Stimulated activated memory B cell treated with anti-CD40 and anti-IgM and Interleukin-4, amounts not matched to agents 10 μg/mL and 1 μg/mL and 100 μg/mL, for 72 hours (primary cell): ENCODE data around the gene OR10K1.
"Not testable (repeated sequence)": the region's sequence is repeated elsewhere in the genome, so short reads cannot be mapped to it uniquely, and the experiment has no call there.

Experiments
- ATAC-seq: fragments of 150-1000 bp; cut with Tn5 transposase; 2 replicates; pipeline ENCODE4 v1.10.0; 2021
- H3K27ac Mint-ChIP-seq: one replicate; pipeline ENCODE4 v1.8.0; 2022; ENCODE audit warnings: mild to moderate bottlenecking, mixed read lengths
- H3K27me3 Mint-ChIP-seq: one replicate; pipeline ENCODE4 v1.8.0; 2022; ENCODE audit warnings: mixed read lengths
- H3K36me3 Mint-ChIP-seq: one replicate; pipeline ENCODE4 v1.8.0; 2022; ENCODE audit warnings: mixed read lengths
- H3K4me1 Mint-ChIP-seq: one replicate; pipeline ENCODE4 v1.8.0; 2022; ENCODE audit warnings: mixed read lengths
- H3K4me3 Mint-ChIP-seq: one replicate; pipeline ENCODE4 v1.8.0; 2022; ENCODE audit warnings: mild to moderate bottlenecking, moderate library complexity, mixed read lengths
- H3K9me3 Mint-ChIP-seq: one replicate; pipeline ENCODE4 v1.8.0; 2022; ENCODE audit warnings: mixed read lengths

Gene OR10K1, protein sequence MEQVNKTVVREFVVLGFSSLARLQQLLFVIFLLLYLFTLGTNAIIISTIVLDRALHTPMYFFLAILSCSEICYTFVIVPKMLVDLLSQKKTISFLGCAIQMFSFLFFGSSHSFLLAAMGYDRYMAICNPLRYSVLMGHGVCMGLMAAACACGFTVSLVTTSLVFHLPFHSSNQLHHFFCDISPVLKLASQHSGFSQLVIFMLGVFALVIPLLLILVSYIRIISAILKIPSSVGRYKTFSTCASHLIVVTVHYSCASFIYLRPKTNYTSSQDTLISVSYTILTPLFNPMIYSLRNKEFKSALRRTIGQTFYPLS

DNA sequence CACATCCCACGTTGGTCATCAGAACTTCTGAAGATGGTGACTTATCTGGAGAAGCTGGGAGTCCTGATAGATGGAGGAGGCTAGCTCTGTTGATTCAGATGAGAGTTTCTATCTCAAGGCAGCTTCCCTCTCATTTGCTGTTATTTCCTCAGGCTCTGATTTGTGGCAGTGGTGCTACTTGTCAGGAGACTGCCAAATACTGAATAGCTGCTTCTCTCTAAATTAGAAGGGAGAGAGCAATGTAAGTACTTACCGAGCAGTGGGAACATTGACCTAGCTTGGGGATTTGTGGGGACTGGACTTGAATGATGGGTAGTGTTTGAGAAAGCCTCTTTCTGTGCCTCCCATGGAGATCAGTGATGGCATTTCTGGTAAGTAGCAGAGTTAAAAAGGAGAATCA lies at the start of gene OR10K1:
Gene OR10K1, plus strand, starts transcription at position 301 of the 400 bp plus-strand sequence. CDS start 3,728 bp downstream, outside the sequence.
- Mint-ChIP-seq H3K4me1 (no peaks in the 10 kb centered on the region), H3K9me3 (no peaks in the 10 kb centered on the region), H3K36me3 (no peaks in the 10 kb centered on the region), H3K27ac (no peak within 1 kb of the TSS), H3K4me3 (no peak within 1 kb of the TSS), H3K27me3 (no peaks in the 10 kb centered on the region)
- ATAC-seq, result no peak

DNA sequence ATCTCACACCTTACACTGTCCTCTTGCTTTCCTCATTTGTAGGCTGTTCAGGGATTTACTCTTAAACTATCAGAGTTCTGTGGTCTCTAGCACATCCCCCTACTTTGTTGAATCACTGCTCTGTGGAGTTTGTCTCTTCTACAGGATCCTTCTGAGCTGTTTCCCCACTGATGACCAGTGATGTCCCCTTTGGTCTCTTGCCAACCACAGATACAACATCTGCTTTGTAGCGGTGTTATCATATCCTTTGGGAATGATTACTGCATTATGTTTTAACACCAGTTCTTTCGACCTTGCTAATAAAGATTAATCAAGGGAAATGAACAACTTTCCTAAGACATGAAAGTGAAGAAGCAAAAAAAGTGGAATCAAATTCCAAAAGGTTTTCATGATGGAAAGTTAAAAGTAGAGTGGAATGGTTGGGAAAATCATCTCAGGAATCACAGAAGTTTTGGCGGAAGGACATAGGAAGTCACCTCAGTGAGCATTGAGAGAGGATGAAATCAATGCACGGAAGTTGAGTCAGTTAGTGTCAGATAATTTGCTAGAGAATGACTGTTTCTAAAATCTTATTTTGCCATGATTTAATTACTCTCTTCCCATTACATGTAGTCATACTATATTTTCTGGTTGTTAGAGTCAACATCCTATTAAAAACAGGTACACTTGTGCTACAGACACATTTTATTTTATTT lies 46.8 kb upstream of the OR10K1 start:
- no peaks in the 10 kb centered on the region for H3K4me1 Mint-ChIP-seq
- no peaks in the 10 kb centered on the region for H3K36me3 Mint-ChIP-seq
- no peak overlapping the region for H3K27ac Mint-ChIP-seq
- H3K27me3 Mint-ChIP-seq, result no peaks in the 10 kb centered on the region
- H3K9me3 Mint-ChIP-seq, result no peaks in the 10 kb centered on the region
- ATAC-seq, result no peak
- no peak overlapping the region for H3K4me3 Mint-ChIP-seq

DNA sequence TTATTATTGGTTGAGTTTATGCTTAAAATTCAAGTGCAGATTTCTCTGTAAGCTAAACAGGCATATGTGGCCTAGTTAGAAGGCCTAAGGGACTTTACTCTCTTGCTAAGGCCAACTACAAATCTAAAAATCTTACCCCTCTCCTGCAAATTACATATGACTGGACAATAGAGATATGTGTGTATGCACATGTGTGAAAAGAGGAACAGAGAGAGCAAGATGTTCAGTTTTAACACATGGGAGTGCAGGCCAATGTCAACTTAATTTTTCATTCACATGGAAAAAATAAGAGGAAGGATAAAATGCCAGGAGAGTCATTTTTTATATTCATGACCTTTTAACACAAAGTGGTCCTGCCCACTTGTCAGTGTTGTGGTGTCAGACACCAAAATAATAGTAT lies 44.0 kb upstream of the OR10K1 start:
- no peaks in the 10 kb centered on the region for H3K27me3 Mint-ChIP-seq
- H3K27ac Mint-ChIP-seq, result no peak overlapping the region
- H3K4me1 Mint-ChIP-seq, result no peaks in the 10 kb centered on the region
- H3K36me3 Mint-ChIP-seq, result no peaks in the 10 kb centered on the region
- ATAC-seq, result no peak
- H3K4me3 Mint-ChIP-seq, result no peak overlapping the region
- no peaks in the 10 kb centered on the region for H3K9me3 Mint-ChIP-seq

DNA sequence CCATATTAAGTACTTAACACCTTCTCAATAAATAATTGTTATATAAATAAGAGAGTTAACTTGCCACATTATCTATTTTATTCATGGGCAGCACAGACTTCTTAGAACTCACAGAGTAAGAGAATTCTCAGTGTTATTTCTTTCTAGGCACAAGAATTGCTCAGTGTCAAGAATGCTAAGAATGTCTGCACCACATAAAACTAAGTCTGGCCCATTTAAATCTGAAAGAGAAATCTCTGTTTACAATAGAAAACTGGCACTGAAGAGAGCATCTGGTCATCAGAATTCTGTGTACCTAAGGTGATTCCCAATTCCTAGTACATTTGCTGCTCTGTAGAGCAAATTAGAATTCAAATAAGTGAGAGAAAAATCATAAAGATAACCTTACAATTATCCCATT lies 39.4 kb upstream of the OR10K1 start:
- no peaks in the 10 kb centered on the region for H3K27me3 Mint-ChIP-seq
- no peaks in the 10 kb centered on the region for H3K9me3 Mint-ChIP-seq
- H3K4me1 Mint-ChIP-seq, result no peaks in the 10 kb centered on the region
- no peaks in the 10 kb centered on the region for H3K36me3 Mint-ChIP-seq
- no peak overlapping the region for H3K4me3 Mint-ChIP-seq
- ATAC-seq, result no peak
- no peak overlapping the region for H3K27ac Mint-ChIP-seq

DNA sequence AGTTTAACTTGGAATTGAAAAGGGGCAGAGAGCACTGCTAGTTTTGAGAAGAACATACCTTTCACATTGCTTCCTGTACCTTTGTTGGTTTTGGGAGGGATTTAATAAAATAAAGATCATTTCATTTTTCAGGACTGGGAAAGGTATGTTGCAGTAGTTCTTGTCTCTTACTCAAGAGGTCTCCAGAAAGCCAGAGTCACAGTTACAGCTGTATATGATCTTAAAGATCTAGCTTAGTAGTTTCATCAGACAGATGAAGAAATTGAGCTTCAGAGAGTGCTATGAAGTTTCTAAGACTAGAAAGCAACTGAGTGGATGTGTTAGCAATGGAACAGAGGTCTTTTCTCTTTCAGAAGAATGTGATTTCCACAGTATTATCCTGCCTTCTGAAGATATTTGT lies 36.6 kb upstream of the OR10K1 start:
- H3K9me3 Mint-ChIP-seq, result peaks cover 14% of the 10 kb centered on the region
- H3K4me1 Mint-ChIP-seq, result no peaks in the 10 kb centered on the region
- no peaks in the 10 kb centered on the region for H3K36me3 Mint-ChIP-seq
- no peak overlapping the region for H3K4me3 Mint-ChIP-seq
- ATAC-seq, result no peak
- H3K27me3 Mint-ChIP-seq, result peaks cover 7% of the 10 kb centered on the region
- H3K27ac Mint-ChIP-seq, result no peak overlapping the region

DNA sequence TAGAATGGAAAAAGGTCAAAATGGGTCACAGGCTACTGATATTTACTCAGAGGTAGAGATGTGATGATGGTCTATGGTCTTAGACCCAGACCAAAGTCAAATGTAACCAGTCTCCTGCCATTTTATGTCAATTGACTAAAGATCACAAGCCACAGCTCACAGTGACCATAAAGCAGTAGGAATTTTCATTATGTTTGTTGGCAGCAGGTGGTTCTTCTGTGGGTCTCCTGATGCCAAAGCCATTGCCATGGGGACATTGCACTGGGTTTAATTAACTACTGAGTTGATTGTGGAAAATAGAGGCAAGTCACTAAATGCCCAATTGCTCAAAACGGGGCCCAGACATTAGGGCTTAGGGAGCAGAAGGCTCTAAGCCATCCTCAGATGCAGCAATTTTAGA lies 35.5 kb upstream of the OR10K1 start, which contains the start of gene OR10K2:
Gene OR10K2, minus strand, starts transcription at position 101 of the 400 bp plus-strand sequence. CDS start 5,371 bp downstream, outside the sequence.
- Mint-ChIP-seq H3K27ac (no peak within 1 kb of the TSS), H3K36me3 (no peaks in the 10 kb centered on the region), H3K27me3 (peaks cover 17% of the 10 kb centered on the region), H3K4me3 (no peak within 1 kb of the TSS), H3K9me3 (peaks cover 18% of the 10 kb centered on the region), H3K4me1 (no peaks in the 10 kb centered on the region)
- ATAC-seq, result no peak

DNA sequence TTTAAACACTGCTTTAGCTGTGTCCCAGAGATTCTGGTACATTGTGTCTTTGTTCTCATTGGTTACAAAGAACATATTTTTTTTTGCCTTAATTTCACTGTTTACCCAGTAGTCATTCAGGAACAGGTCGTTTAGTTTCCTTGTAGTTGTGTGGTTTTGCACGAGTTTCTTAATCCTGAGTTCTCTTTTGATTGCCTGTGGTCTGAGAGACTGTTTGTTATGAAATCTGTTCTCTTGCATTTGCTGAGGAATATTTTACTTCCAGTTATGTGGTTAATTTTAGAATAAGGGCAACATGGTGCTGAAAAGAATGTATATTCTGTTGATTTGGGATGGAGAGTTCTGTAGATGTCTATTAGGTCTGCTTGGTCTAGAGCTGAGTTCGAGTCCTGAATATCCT lies 31.5 kb upstream of the OR10K1 start:
- H3K4me3 Mint-ChIP-seq, result not testable (repeated sequence)

DNA sequence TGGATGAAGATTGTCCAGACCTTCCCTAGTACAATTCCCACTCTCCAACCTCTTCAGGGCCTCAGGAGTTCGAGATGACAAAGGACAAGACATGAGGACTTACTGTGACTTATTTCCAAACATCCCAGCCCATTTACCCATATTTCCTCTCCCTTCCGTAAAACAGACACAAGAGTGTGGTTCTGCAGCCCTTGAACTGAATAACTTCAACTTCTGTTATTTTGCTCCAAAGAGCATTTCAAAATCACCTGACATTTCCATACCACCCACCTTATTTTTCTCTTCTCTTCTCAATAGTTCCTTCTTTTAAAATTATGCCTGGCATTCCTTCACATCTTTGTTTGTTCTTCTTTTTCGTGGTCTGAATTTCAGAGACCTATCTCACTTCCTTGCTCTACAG lies 26.9 kb upstream of the OR10K1 start:
- peaks cover 9% of the 10 kb centered on the region for H3K36me3 Mint-ChIP-seq
- H3K4me3 Mint-ChIP-seq, result no peak overlapping the region
- peaks cover 7% of the 10 kb centered on the region for H3K4me1 Mint-ChIP-seq
- no peak overlapping the region for H3K27ac Mint-ChIP-seq
- peaks cover 9% of the 10 kb centered on the region for H3K9me3 Mint-ChIP-seq
- no peak for ATAC-seq
- H3K27me3 Mint-ChIP-seq, result peaks cover 22% of the 10 kb centered on the region

More for the DNA sequence above, 31.5 kb upstream of the OR10K1 start:
- H3K4me1 Mint-ChIP-seq, ATAC-seq, H3K36me3 Mint-ChIP-seq, H3K27ac Mint-ChIP-seq: not testable (repeated sequence)
- Mint-ChIP-seq H3K27me3 (peaks cover 27% of the 10 kb centered on the region), H3K9me3 (peaks cover 23% of the 10 kb centered on the region)

DNA sequence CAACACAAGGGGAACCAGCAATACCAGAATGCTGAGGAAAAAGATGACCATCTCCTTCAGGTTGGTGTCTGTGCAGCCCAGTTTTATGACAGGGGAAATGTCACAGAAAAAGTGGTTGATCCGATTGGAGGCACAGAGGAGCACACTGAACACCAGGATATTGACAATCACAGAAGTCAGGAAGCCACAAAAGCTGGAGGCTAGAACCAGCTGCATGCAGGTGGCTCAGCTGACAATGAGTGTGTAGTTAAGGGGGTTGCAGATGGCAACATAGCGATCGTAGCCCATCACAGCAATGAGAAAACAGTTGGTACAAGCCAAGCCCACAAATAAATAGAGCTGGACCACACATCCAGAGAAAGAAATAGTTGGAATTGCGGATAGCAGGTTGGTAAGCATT lies 16.3 kb upstream of the OR10K1 start:
- no peak for ATAC-seq
- H3K27me3 Mint-ChIP-seq, result no peaks in the 10 kb centered on the region
- no peak overlapping the region for H3K4me3 Mint-ChIP-seq
- no peaks in the 10 kb centered on the region for H3K9me3 Mint-ChIP-seq
- no peaks in the 10 kb centered on the region for H3K4me1 Mint-ChIP-seq
- no peaks in the 10 kb centered on the region for H3K36me3 Mint-ChIP-seq
- no peak overlapping the region for H3K27ac Mint-ChIP-seq

DNA sequence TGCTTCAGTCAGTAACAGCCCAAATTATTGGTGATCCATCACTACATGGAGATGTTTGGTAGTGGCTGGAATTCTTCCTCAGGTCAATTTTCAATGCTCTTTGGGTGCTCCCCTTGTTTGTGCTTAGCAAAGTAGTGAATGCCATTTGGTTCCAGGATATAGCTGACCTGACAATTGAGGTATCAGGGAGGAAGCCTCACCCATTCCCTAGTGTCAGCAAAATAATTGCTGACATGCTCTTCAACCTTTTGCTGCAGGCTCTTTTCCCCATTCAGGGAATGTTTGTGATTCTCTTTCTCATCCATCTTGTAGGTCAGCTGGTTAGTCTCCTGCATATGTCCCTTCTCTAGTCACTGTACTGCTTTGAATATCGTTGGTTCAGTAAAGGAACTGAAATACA lies 7.1 kb upstream of the OR10K1 start:
- Mint-ChIP-seq H3K36me3 (peaks cover 10% of the 10 kb centered on the region), H3K4me1 (no peaks in the 10 kb centered on the region), H3K27me3 (peaks cover 11% of the 10 kb centered on the region), H3K9me3 (peaks cover 8% of the 10 kb centered on the region), H3K4me3 (no peak overlapping the region), H3K27ac (no peak overlapping the region)
- ATAC-seq, result no peak

DNA sequence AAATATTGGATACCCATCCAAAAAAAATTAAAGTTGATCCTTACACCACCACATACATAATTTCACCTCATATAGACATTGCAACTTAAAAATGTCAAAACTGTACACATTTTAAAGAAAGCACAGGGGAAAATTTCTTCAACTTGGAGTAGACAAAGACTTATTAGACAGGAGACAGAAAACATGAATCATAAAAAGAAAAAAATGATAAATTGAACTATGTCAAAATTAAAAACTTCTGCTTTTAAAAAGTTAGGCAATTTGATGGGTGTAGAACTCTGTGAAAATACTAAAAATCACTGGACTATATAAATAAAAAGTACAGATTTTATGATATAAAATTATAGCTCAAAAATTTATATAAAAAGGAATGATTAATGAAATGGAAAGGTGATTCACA lies 4.4 kb upstream of the OR10K1 start:
- Mint-ChIP-seq H3K4me1 (no peaks in the 10 kb centered on the region), H3K36me3 (no peaks in the 10 kb centered on the region), H3K4me3 (no peak overlapping the region), H3K27me3 (no peaks in the 10 kb centered on the region), H3K9me3 (no peaks in the 10 kb centered on the region), H3K27ac (no peak overlapping the region)
- no peak for ATAC-seq

DNA sequence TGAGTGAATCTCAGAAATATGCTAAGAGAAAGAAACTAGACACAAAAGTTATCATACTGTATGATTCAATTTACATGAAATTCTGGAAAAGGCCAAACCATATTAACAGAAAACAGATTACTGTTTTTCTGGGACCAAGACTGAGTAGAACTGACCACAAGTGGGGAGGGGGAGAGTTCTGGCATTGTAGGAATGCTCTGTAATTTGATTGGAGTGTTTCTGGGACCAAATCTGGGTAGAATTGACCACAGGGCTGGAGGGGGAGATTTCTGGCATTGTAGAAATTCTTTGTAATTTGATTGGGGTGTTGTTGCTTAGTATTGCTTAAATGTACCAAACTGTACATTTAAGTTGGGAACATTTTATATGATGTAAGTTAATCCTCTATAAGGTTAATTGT lies 3.4 kb upstream of the OR10K1 start:
- Mint-ChIP-seq H3K27me3 (no peaks in the 10 kb centered on the region), H3K4me1 (no peaks in the 10 kb centered on the region), H3K36me3 (no peaks in the 10 kb centered on the region), H3K4me3 (no peak overlapping the region), H3K9me3 (no peaks in the 10 kb centered on the region), H3K27ac (no peak overlapping the region)
- ATAC-seq, result no peak

DNA sequence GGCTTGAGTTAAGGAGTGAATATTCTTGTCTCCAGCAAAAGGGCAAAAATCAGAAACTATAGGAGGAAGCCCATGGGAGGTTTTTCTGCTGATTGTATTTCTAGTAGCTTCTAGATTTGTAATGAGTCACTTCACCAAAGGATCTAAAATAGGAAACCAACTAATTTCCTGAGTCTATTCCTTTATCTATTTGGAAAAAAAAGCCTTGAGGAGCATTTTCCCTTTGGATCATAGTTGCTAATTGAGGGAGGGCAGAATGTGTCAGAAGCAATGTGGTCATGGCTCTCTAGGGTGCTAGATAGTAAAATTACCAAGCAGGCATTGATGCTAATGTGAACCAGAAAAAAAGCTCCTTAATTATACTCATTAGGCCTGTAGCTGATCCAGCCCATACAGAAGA lies 10.3 kb downstream of the OR10K1 start, which contains the start of gene OR10R2:
Gene OR10R2, plus strand, starts transcription at position 301 of the 400 bp plus-strand sequence. CDS start 106 bp downstream, outside the sequence.
- peaks cover 5% of the 10 kb centered on the region for H3K4me1 Mint-ChIP-seq
- ATAC-seq, result no peak
- H3K36me3 Mint-ChIP-seq, result no peaks in the 10 kb centered on the region
- no peaks in the 10 kb centered on the region for H3K9me3 Mint-ChIP-seq
- no peak within 1 kb of the TSS for H3K27ac Mint-ChIP-seq
- H3K27me3 Mint-ChIP-seq, result peaks cover 12% of the 10 kb centered on the region
- H3K4me3 Mint-ChIP-seq, result no peak within 1 kb of the TSS

DNA sequence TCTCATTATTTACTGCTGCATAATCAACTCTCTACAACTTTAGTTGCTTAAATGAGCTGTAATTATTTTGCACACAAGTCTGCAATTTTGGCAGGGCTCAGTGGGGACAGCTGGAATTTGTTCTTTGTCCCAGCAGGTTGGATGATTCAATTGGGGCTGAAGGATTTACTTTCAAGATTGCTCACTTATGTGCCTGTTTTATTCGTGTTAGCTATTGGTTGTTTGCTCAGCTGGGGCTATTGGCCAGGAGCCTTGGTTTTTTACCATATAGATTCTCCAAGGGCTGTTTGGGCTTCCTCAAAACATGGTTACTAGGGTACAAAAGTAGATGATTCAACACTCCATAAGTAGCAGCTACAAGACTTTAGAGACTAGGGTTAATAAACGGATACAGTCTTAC lies 23.8 kb downstream of the OR10K1 start:
- Mint-ChIP-seq H3K4me3 (no peak overlapping the region), H3K27ac (no peak overlapping the region), H3K36me3 (no peaks in the 10 kb centered on the region), H3K4me1 (no peaks in the 10 kb centered on the region), H3K27me3 (peaks cover 9% of the 10 kb centered on the region), H3K9me3 (no peaks in the 10 kb centered on the region)
- no peak for ATAC-seq

DNA sequence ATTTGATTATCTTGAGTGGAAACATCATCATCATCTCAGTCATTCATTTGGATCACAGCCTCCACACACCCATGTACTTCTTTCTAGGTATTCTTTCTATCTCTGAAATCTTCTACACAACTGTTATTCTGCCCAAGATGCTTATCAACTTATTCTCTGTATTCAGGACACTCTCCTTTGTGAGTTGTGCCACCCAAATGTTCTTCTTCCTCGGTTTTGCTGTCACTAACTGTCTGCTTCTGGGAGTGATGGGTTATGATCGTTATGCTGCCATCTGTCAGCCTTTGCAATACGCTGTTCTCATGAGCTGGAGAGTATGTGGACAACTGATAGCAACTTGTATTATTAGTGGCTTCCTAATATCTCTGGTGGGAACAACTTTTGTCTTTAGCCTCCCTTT lies 29.7 kb downstream of the OR10K1 start:
- ATAC-seq, result no peak
- Mint-ChIP-seq H3K9me3 (no peaks in the 10 kb centered on the region), H3K36me3 (no peaks in the 10 kb centered on the region), H3K27me3 (peaks cover 9% of the 10 kb centered on the region), H3K4me1 (no peaks in the 10 kb centered on the region), H3K27ac (no peak overlapping the region), H3K4me3 (no peak overlapping the region)

DNA sequence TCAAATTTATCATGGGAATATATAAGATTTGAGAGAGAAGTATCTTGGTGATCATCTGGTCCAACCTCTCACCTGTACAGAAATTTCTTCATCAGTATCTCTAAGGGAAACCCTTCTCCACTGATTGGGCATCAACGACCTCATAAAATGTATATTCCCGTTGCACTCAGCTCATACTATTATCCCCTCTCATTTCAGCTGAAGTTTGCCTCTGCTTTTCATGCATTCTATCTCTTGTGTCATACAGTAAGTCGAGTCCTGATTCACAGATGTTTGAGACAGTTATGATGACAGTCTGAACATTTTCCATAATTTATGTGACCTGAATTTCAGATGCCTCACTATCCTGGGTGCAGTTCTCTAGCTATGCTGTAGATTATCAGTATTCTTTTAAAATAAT lies 31.4 kb downstream of the OR10K1 start:
- Mint-ChIP-seq H3K4me3 (no peak overlapping the region), H3K36me3 (no peaks in the 10 kb centered on the region), H3K27ac (no peak overlapping the region), H3K9me3 (no peaks in the 10 kb centered on the region), H3K4me1 (no peaks in the 10 kb centered on the region), H3K27me3 (no peaks in the 10 kb centered on the region)
- ATAC-seq, result no peak
